Endothelial cell of umbilical vein (primary cell): ENCODE data around the gene PTGDS. TPM values are rescaled to one million over a fixed set of nuclear protein-coding genes. Genes with fewer than 3 reads are reported as not detected.

ENCODE experiments used
- BruUV-seq: library from RNA; stranded (reverse); fragments of 400-500 nt; replicated peaks from 2 replicates; lab custom pipeline; 2021; lab: Mats Ljungman, UMichigan
- CTCF ChIA-PET: fragments of 300-600, 350-600 bp; sonication (Branson Sonifier 250); formaldehyde crosslinking; loops from one replicate; lab custom pipeline; 2021; ENCODE audit warnings: antibody characterized with exemption, inconsistent platforms; lab: Charles Lee
- POLR2A ChIA-PET: fragments of 300-600, 350-600 bp; sonication (Branson Sonifier 250); formaldehyde crosslinking; loops from one replicate; lab custom pipeline; 2021; ENCODE audit warnings: antibody characterized with exemption, inconsistent platforms; lab: Charles Lee
- DNase-seq: peaks from one replicate; pipeline ENCODE4 v3.0.0-alpha.2; 2011; ENCODE audit warnings: low read depth, low spot score
- FAIRE-seq: peaks from 2 replicates; lab custom pipeline; 2011; peaks lifted over from hg19 to GRCh38; lab: Jason Lieb, UNC
- H2AFZ ChIP-seq: 2 replicates; pipeline ENCODE4 v1.6.0; 2012; ENCODE audit warnings: low read depth, low read length, control low read depth, inconsistent platforms
- H3K27ac ChIP-seq: 2 replicates; pipeline ENCODE4 v1.5.1; 2011; ENCODE audit warnings: low read depth, mild to moderate bottlenecking, control low read depth, low read length, moderate library complexity; ENCODE audit not compliant: insufficient read depth
- H3K27me3 ChIP-seq, 2 experiments: 2 replicates each; pipeline versions ENCODE4 v1.6.0 to v1.6.1; 2011; ENCODE audit warnings: low read length in 2 of 2, mixed read lengths in 1 of 2; ENCODE audit not compliant: control insufficient read depth in 2 of 2, insufficient read depth in 2 of 2
- H3K36me3 ChIP-seq, 2 experiments: 2 replicates in 1 of 2; 3 replicates in 1 of 2; pipeline ENCODE4 v1.5.1; 2011; ENCODE audit warnings: low read length in 2 of 2, mild to moderate bottlenecking in 1 of 2, moderate library complexity in 1 of 2; ENCODE audit not compliant: control insufficient read depth in 2 of 2, insufficient read depth in 2 of 2; ENCODE audit errors: extremely low read depth in 1 of 2
- H3K4me1 ChIP-seq: 3 replicates; pipeline ENCODE4 v1.5.1; 2011; ENCODE audit warnings: mild to moderate bottlenecking, low read length; ENCODE audit not compliant: control insufficient read depth, insufficient read depth; ENCODE audit errors: extremely low read depth
- H3K4me2 ChIP-seq: 2 replicates; pipeline ENCODE4 v1.6.1; 2011; ENCODE audit warnings: low read length, control low read depth, mixed read lengths; ENCODE audit not compliant: insufficient read depth
- H3K4me3 ChIP-seq, 3 experiments: fragments of 200-600 bp in 1 of 3; sonication (generic), shearing (Covaris generic) in 1 of 3; replicated peaks in 1 of 3; 2 replicates each; pipeline ENCODE4 v1.5.1; 2011 to 2016; ENCODE audit warnings: control low read depth in 3 of 3, low read length in 3 of 3, mild to moderate bottlenecking in 2 of 3, inconsistent platforms in 1 of 3, low read depth in 1 of 3, moderate library complexity in 1 of 3; ENCODE audit not compliant: insufficient read depth in 1 of 3
- H3K79me2 ChIP-seq: 2 replicates; pipeline ENCODE4 v1.6.0; 2012; ENCODE audit warnings: low read length, inconsistent platforms; ENCODE audit not compliant: control insufficient read depth, insufficient read depth
- H3K9ac ChIP-seq: replicated peaks from 2 replicates; pipeline ENCODE3; 2011; ENCODE audit warnings: low read length, control low read depth; ENCODE audit not compliant: insufficient read depth; ENCODE audit errors: extremely low read depth
- H3K9me1 ChIP-seq: replicated peaks from 3 replicates; pipeline ENCODE4 v1.6.0; 2011; ENCODE audit warnings: mild to moderate bottlenecking, low read length; ENCODE audit not compliant: control insufficient read depth, insufficient read depth; ENCODE audit errors: extremely low read depth
- H3K9me3 ChIP-seq: replicated peaks from 2 replicates; pipeline ENCODE4 v1.5.1; 2012; ENCODE audit warnings: low read length, inconsistent platforms; ENCODE audit not compliant: control insufficient read depth, insufficient read depth
- H4K20me1 ChIP-seq: replicated peaks from 2 replicates; pipeline ENCODE3; 2011; ENCODE audit warnings: mild to moderate bottlenecking, low read length; ENCODE audit not compliant: control insufficient read depth, insufficient read depth; ENCODE audit errors: extremely low read depth
- EZH2 ChIP-seq: IDR thresholded peaks from 2 replicates; pipeline ENCODE4 v1.6.1; 2012; ENCODE audit warnings: borderline replicate concordance, low read depth, mild to moderate bottlenecking, moderate library complexity, low read length, inconsistent platforms; ENCODE audit not compliant: severe bottlenecking
- FOS ChIP-seq: IDR thresholded peaks from 2 replicates; pipeline ENCODE4 v1.6.1; 2011; ENCODE audit warnings: mild to moderate bottlenecking, low read length, moderate library complexity, borderline replicate concordance; ENCODE audit not compliant: insufficient read depth
- JUN ChIP-seq: IDR thresholded peaks from 2 replicates; pipeline ENCODE4 v1.6.1; 2011; ENCODE audit warnings: borderline replicate concordance, low read depth; ENCODE audit not compliant: insufficient read length, insufficient read depth
- MYC ChIP-seq: IDR thresholded peaks from one replicate; pipeline ENCODE4 v1.6.1; 2011; ENCODE audit warnings: mild to moderate bottlenecking, low read depth, low read length
- POLR2A ChIP-seq: IDR thresholded peaks from 2 replicates; pipeline ENCODE4 v1.6.1; 2012; ENCODE audit warnings: low read depth, mild to moderate bottlenecking, control low read depth, low read length
- POLR2AphosphoS5 ChIP-seq: IDR thresholded peaks from 2 replicates; pipeline ENCODE4 v1.6.1; 2012; ENCODE audit warnings: low read depth, mild to moderate bottlenecking, control low read depth, low read length, moderate library complexity; ENCODE audit not compliant: insufficient read depth
- dilution Hi-C: fragments of 300-500 bp; cut with MboI; formaldehyde crosslinking; loops from one replicate; pipeline ENCODE4 v1.15.0; 2019; ENCODE audit warnings: low sequenced_read_pairs; ENCODE audit not compliant: extremely low pct_ligation_motif_present
- intact Hi-C: fragments of 100-400 bp; cut with micrococcal nuclease; formaldehyde crosslinking; loops from one replicate; pipeline ENCODE4 v1.10.0; 2022
- polyA plus RNA-seq, 4 experiments: library from polyadenylated mRNA; depleted of rRNA in 3 of 4; stranded (reverse) in 3 of 4; unstranded in 1 of 4; fragments of >200 nt; gene quantifications; 2 replicates each; pipeline versions ENCODE4 v1.2.1 to v1.2.3, GENCODE V29; 2011 to 2012; ENCODE audit warnings: missing spikeins in 1 of 4
- total RNA-seq: library from RNA; stranded (reverse); gene quantifications from 2 replicates; pipeline ENCODE4 v1.2.3, GENCODE V29; 2021

The PTGDS gene
- total and polyA plus RNA-seq, 2 donors (not counting 3 experiments of a cell fraction or from before 2014, with no cell fraction given), result not detected

DNA sequence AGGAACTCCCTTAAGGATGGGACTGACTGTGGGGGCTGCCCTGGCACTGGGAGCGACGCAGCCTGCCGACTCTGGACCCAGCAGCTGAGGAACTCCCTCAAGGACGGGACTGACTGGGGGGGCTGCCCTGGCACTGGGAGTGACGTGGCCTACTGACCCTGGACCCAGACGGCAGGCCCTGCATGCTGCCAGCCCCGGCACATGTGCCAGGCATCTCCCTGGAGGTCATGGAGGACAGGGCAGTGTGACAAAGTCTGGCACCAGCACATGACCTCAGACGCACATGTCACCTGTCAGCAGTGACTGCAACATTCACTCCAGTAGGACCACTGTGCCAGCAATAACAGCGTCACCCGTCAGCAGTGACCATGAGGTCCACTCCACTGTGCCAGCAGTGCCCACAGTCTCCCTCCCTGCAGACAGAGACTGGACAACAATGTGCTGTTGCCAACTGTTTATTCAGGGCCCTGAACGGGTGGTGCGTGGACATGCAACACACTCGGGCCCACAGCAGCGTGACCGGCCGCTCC lies 37.2 kb upstream of the PTGDS start:
- Histone ChIP-seq H3K36me3 (peaks cover 2 to 31% of the 10 kb centered on the region in 2 experiments), H3K9me3 (no peaks in the 10 kb centered on the region), H3K27ac (no peak overlapping the region), H2AFZ (no peak overlapping the region), H3K4me3 (no peak overlapping the region), H3K4me2 (no peak overlapping the region), H3K79me2 (peaks cover 26% of the 10 kb centered on the region), H3K27me3 (no peaks in the 10 kb centered on the region), H3K9ac (no peak overlapping the region), H3K9me1 (no peaks in the 10 kb centered on the region), H4K20me1 (no peaks in the 10 kb centered on the region), H3K4me1 (no peaks in the 10 kb centered on the region)
- intact Hi-C loops (loop anchor here (5.0 kb wide), 2 partner anchors 53 to 73 kb away; partner anchors contain the start of genes EDF1 and TRAF2), dilution Hi-C loops (loop anchor here (25.0 kb wide), 1 partner anchor 128 kb away; the partner anchor contains the start of gene RABL6)
- CTCF ChIA-PET, result interaction anchor here (1.2 to 1.4 kb wide), 2 partner anchors 20 to 44 kb away, joined by 3 read pairs; no protein-coding TSS in a partner anchor
- POLR2A ChIA-PET, result interaction anchor here (0.7 kb wide), 1 partner anchor 22 kb away, joined by 6 read pairs; no protein-coding TSS in a partner anchor
- DNase-seq (no peak), FAIRE-seq (no peak)
- TF ChIP-seq POLR2A (no peak), JUN (no peak), POLR2AphosphoS5 (no peak), FOS (no peak)
- BruUV-seq, result no TSS peak

DNA sequence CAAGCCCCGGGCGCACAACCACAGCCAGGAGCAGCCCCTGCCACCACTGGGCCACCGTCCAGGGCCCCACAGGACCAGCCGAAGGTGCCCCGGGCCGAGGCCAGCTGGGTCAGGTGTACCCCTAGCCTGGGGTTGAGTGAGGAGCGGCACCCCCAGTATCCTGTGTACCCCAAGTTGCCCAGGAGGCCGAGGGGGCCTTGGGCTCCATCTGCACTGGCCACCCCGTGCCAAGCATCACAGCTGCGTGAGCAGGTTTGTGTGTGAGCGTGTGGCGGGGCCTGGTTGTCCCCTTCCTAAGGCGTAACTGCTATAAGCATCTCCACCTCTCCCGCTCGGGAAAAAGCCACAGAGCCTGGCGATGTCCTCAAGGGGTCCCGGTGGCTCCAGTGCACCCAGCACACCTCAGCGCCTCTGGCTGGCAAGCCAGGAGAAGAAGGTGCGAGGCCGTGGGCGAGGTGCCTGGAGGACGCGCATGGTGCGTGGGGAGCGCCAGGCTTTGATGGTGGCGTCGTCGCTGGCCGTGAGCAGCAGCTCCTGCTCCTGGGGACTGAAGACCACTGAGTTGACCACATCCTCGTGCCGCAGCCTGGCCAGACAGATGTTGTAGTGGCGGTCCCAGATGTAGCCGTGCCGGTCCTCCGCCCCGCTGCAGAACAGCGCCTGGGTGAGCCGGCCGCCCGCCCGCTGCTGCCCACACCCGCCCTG lies 36.6 kb upstream of the PTGDS start:
- Histone ChIP-seq H3K9me3 (no peaks in the 10 kb centered on the region), H3K27me3 (no peaks in the 10 kb centered on the region), H3K27ac (no peak overlapping the region), H3K36me3 (peaks cover 2 to 31% of the 10 kb centered on the region in 2 experiments), H4K20me1 (no peaks in the 10 kb centered on the region), H3K4me3 (no peak overlapping the region), H2AFZ (no peak overlapping the region), H3K9ac (no peak overlapping the region), H3K4me1 (no peaks in the 10 kb centered on the region), H3K9me1 (no peaks in the 10 kb centered on the region), H3K79me2 (peaks cover 26% of the 10 kb centered on the region), H3K4me2 (no peak overlapping the region)
- ChIA-PET CTCF (no interaction called here), POLR2A (no interaction called here)
- no peak for FAIRE-seq
- no peak for TF ChIP-seq JUN
- no peak for TF ChIP-seq EZH2
- no peak for TF ChIP-seq FOS
- no peak for TF ChIP-seq MYC
- dilution Hi-C loops, result loop anchor here (25.0 kb wide), 1 partner anchor 128 kb away; the partner anchor contains the start of gene RABL6
- intact Hi-C loops, result loop anchor here (5.0 kb wide), 1 partner anchor 53 kb away; the partner anchor contains the start of gene TRAF2
- BruUV-seq, result no TSS peak
- no peak for DNase-seq
